ENCODE data around the gene RBM48. TPM values are rescaled to one million over a fixed set of nuclear protein-coding genes. Genes with fewer than 3 reads are reported as not detected.

RBM48 gene
- total RNA-seq, 1 donor from 2014 or later: 16.7 TPM

- Mint-ChIP-seq H3K27ac (no peak overlapping the region), H3K4me3 (ENCODE audit: low read depth) (no peak overlapping the region), H3K36me3 (ENCODE audit: insufficient read depth) (peaks cover 15% of the 10 kb centered on the region), H3K27me3 (no peaks in the 10 kb centered on the region), H3K9me3 (ENCODE audit: low read depth) (no peaks in the 10 kb centered on the region), H3K4me1 (ENCODE audit: low read depth) (no peaks in the 10 kb centered on the region)
- TF ChIP-seq CTCF (IDR thresholded peaks at IDR 0.05; ENCODE audit: unreplicated experiment): no peak
- no peak for DNase-seq (ENCODE audit: low spot score, unreplicated experiment)
These were observed 40.8 kb upstream of the RBM48 start for GRCh38 chr7:92487804-92488203.

GRCh38 chr7:92489634-92490033 lies 39.0 kb upstream of the RBM48 start:
- Mint-ChIP-seq H3K4me1 (ENCODE audit: low read depth) (no peaks in the 10 kb centered on the region), H3K4me3 (ENCODE audit: low read depth) (no peak overlapping the region), H3K36me3 (ENCODE audit: insufficient read depth) (peaks cover 15% of the 10 kb centered on the region), H3K9me3 (ENCODE audit: low read depth) (no peaks in the 10 kb centered on the region), H3K27ac (no peak overlapping the region), H3K27me3 (no peaks in the 10 kb centered on the region)
- no peak for TF ChIP-seq CTCF (IDR thresholded peaks at IDR 0.05; ENCODE audit: unreplicated experiment)
- no peak for DNase-seq (ENCODE audit: low spot score, unreplicated experiment)

GRCh38 chr7:92496876-92497275 lies 31.7 kb upstream of the RBM48 start:
- Mint-ChIP-seq H3K27ac (no peak overlapping the region), H3K4me1 (ENCODE audit: low read depth) (no peaks in the 10 kb centered on the region), H3K4me3 (ENCODE audit: low read depth) (no peak overlapping the region), H3K27me3 (no peaks in the 10 kb centered on the region), H3K36me3 (ENCODE audit: insufficient read depth) (peaks cover 23% of the 10 kb centered on the region), H3K9me3 (ENCODE audit: low read depth) (no peaks in the 10 kb centered on the region)
- no peak for DNase-seq (ENCODE audit: low spot score, unreplicated experiment)
- no peak for TF ChIP-seq CTCF (IDR thresholded peaks at IDR 0.05; ENCODE audit: unreplicated experiment)

- peak overlapping the region; percentile 23 for H3K27ac Mint-ChIP-seq
- H3K27me3 Mint-ChIP-seq: no peaks in the 10 kb centered on the region
- H3K36me3 Mint-ChIP-seq (ENCODE audit: insufficient read depth): peaks cover 21% of the 10 kb centered on the region
- no peak for TF ChIP-seq CTCF (IDR thresholded peaks at IDR 0.05; ENCODE audit: unreplicated experiment)
- H3K4me3 Mint-ChIP-seq (ENCODE audit: low read depth): no peak overlapping the region
- no peaks in the 10 kb centered on the region for H3K4me1 Mint-ChIP-seq (ENCODE audit: low read depth)
- H3K9me3 Mint-ChIP-seq (ENCODE audit: low read depth): no peaks in the 10 kb centered on the region
- DNase-seq (ENCODE audit: low spot score, unreplicated experiment): no peak
These were observed 30.0 kb upstream of the RBM48 start for GRCh38 chr7:92498557-92498956.

- Mint-ChIP-seq H3K27ac (peak overlapping the region; percentile 71), H3K9me3 (ENCODE audit: low read depth) (no peaks in the 10 kb centered on the region), H3K4me3 (ENCODE audit: low read depth) (no peak overlapping the region), H3K27me3 (no peaks in the 10 kb centered on the region), H3K4me1 (ENCODE audit: low read depth) (no peaks in the 10 kb centered on the region), H3K36me3 (ENCODE audit: insufficient read depth) (peaks cover 22% of the 10 kb centered on the region)
- no peak for DNase-seq (ENCODE audit: low spot score, unreplicated experiment)
- no peak for TF ChIP-seq CTCF (IDR thresholded peaks at IDR 0.05; ENCODE audit: unreplicated experiment)
These were observed 24.8 kb upstream of the RBM48 start for GRCh38 chr7:92503767-92504166.

All from progenitor cell of endocrine pancreas (in vitro differentiated cells).